Natural killer cell treated with Interleukin-12 subunit alpha and Interleukin-12 subunit beta and Interleukin-15 and Interleukin-18, amount 100 ng/mL, for 72 hours (primary cell): Measurements from ENCODE around the gene INO80E. TPM values are rescaled to one million over a fixed set of nuclear protein-coding genes. Genes with fewer than 3 reads are reported as not detected.

Source experiments
- ATAC-seq, 2 donors: fragments of 150-1000 bp; cut with Tn5 transposase in 1 of 2; sonication (Bioruptor Pico), chemical (Tn5 transposase) in 1 of 2; 2 replicates each; pipeline ENCODE4 v1.10.0; 2021
- DNase-seq: peaks from one replicate; pipeline ENCODE4 v3.0.0; 2022; ENCODE audit warnings: low spot score
- H3K27ac Mint-ChIP-seq, 2 donors: 1 replicate in 1 of 2; 2 replicates in 1 of 2; pipeline ENCODE4 v1.8.0; 2022; ENCODE audit warnings: mixed read lengths in 2 of 2, mild to moderate bottlenecking in 1 of 2, moderate library complexity in 1 of 2
- H3K27me3 Mint-ChIP-seq, 2 donors: 1 replicate in 1 of 2; 2 replicates in 1 of 2; pipeline ENCODE4 v1.8.0; 2022; ENCODE audit warnings: mixed read lengths in 2 of 2
- H3K36me3 Mint-ChIP-seq: one replicate; pipeline ENCODE4 v1.8.0; 2022; ENCODE audit warnings: mixed read lengths
- H3K4me1 Mint-ChIP-seq, 2 donors: 1 replicate in 1 of 2; 2 replicates in 1 of 2; pipeline ENCODE4 v1.8.0; 2022; ENCODE audit warnings: low read depth in 2 of 2, mixed read lengths in 2 of 2, mild to moderate bottlenecking in 1 of 2
- H3K4me3 Mint-ChIP-seq: one replicate; pipeline ENCODE4 v1.8.0; 2022; ENCODE audit warnings: mixed read lengths
- H3K9me3 Mint-ChIP-seq: 2 replicates; pipeline ENCODE4 v1.8.0; 2022; ENCODE audit warnings: mixed read lengths
- total RNA-seq, 2 donors: library from RNA; stranded (reverse); gene quantifications; one replicate each; pipeline ENCODE4 v1.2.3, GENCODE V29; 2022

The INO80E gene
- total RNA-seq, 2 donors from 2014 or later: 101 to 133 TPM

DNA sequence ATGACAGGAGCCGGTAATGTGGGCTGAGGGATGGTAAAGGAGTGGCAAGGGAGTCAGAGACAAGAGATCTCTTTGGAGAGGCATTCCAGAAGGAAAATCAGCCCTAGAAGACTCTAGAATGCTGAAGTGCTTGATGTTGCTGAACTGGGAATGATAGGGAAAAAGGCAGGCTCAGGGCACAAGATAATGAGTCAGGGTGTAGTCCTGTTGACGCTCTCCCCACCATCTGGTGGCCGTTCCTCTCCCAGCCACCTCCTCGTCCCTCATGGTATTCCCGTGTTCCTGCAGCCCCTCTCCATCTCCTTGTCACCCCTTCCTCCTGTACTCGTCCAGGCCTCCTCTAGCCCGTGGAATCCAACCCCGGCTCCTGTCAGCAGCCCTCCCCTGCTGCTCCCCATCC lies 58.4 kb downstream of the INO80E start:
- H3K9me3 Mint-ChIP-seq: no peaks in the 10 kb centered on the region
- peaks cover 13 to 25% of the 10 kb centered on the region in 2 donors for H3K4me1 Mint-ChIP-seq
- DNase-seq (no peak), ATAC-seq (no peak)
- H3K27me3 Mint-ChIP-seq: no peaks in the 10 kb centered on the region
- H3K36me3 Mint-ChIP-seq: no peaks in the 10 kb centered on the region
- H3K27ac Mint-ChIP-seq: no peak overlapping the region
- peak overlapping the region; percentile 32 for H3K4me3 Mint-ChIP-seq

DNA sequence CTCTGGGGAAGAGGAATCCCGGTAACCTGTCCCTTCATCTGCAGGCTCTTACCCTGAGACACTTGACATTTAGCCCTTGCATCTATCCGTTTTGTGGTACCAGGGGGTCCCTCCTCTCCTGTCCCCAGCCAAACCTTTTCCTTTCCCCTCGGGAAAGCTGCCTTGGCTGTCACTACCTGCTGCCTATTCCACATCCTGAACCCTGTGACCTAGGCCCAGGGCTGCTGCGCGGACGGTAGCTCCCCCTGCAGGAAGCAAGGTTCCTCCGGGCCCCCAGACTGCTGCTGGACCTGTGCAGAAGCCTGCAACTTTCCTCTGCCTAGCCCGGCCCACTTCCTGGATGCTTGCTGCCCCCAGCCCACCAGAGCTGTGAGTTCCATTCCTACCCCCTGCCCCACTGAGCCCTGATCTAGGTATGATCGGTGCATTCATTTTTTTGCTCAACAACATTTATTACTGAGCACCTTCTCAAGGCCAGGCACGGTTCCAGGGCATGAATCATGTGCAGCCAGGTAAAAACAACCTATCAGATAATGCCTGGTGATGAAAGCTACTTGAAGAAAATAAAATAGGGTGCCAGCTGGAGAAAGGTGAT lies 59.0 kb downstream of the INO80E start:
- Mint-ChIP-seq H3K36me3 (no peaks in the 10 kb centered on the region), H3K4me1 (peaks cover 13 to 25% of the 10 kb centered on the region in 2 donors), H3K9me3 (no peaks in the 10 kb centered on the region), H3K4me3 (peak overlapping the region; percentile 32), H3K27ac (peak overlapping the region in 1 of 2 donors; percentile 74), H3K27me3 (no peaks in the 10 kb centered on the region)
- DNase-seq (no peak), ATAC-seq (peak; percentile 55 to 65)

Other genes starting within 250 kb of the INO80E start
- gene ZG16, start 218.0 kb upstream of the INO80E start, total RNA-seq: not detected
- 100 to 1,000 TPM in 1 of 2 donors, 10 to 100 TPM in 1; 63.4 to 174 TPM for gene KIF22, start 205.5 kb upstream of the INO80E start, total RNA-seq
- gene MAZ, start 189.7 kb upstream of the INO80E start, total RNA-seq: 100 to 1,000 TPM; 241 to 424 TPM
- 1 to 10 TPM in 1 of 2 donors, under 1 TPM in 1; 0.98 to 2.8 TPM for gene PRRT2, start 184.0 kb upstream of the INO80E start, total RNA-seq
- 10 to 100 TPM; 20.5 to 36.1 TPM for gene PAGR1, start 180.1 kb upstream of the INO80E start, total RNA-seq
- 100 to 1,000 TPM in 1 of 2 donors, 10 to 100 TPM in 1; 86.1 to 180 TPM for gene MVP, start 175.8 kb upstream of the INO80E start, total RNA-seq
- 10 to 100 TPM; 60.1 to 62.9 TPM for gene CDIPT, start 133.0 kb upstream of the INO80E start, total RNA-seq
- not detected for gene SEZ6L2, start 96.7 kb upstream of the INO80E start, total RNA-seq
- 1 to 10 TPM in 1 of 2 donors, not detected in 1; 1.3 TPM for gene ASPHD1, start 95.8 kb upstream of the INO80E start, total RNA-seq
- gene KCTD13, start 70.0 kb upstream of the INO80E start, total RNA-seq: 10 to 100 TPM; 53.6 to 92.7 TPM
- 10 to 100 TPM; 44.3 to 51.6 TPM for gene TMEM219, start 34.2 kb upstream of the INO80E start, total RNA-seq
- gene TAOK2, start 22.4 kb upstream of the INO80E start, total RNA-seq: 10 to 100 TPM; 39.6 to 66.8 TPM
- gene HIRIP3, start 624 bp upstream of the INO80E start, total RNA-seq: 10 to 100 TPM; 30.0 to 40.8 TPM
- not detected for gene DOC2A, start 14.8 kb downstream of the INO80E start, total RNA-seq
- gene C16orf92, start 27.0 kb downstream of the INO80E start, total RNA-seq: not detected
- gene TLCD3B, start 35.0 kb downstream of the INO80E start, total RNA-seq: 1 to 10 TPM; 1.4 to 5.3 TPM
- 1,000 to 10,000 TPM; 1,789 to 1,983 TPM for gene ALDOA, start 69.5 kb downstream of the INO80E start, total RNA-seq
- gene PPP4C, start 79.8 kb downstream of the INO80E start, total RNA-seq: 100 to 1,000 TPM; 144 to 148 TPM
- gene TBX6, start 95.7 kb downstream of the INO80E start, total RNA-seq: under 1 TPM; 0.29 to 0.78 TPM
- 10 to 100 TPM; 21.1 to 25.8 TPM for gene YPEL3, start 100.0 kb downstream of the INO80E start, total RNA-seq
- gene GDPD3, start 117.3 kb downstream of the INO80E start, total RNA-seq: 1 to 10 TPM; 1.6 to 5.6 TPM
- 10 to 100 TPM; 34.3 to 35.9 TPM for gene MAPK3, start 127.0 kb downstream of the INO80E start, total RNA-seq
- gene CORO1A, start 187.4 kb downstream of the INO80E start, total RNA-seq: 1,000 to 10,000 TPM in 1 of 2 donors, 100 to 1,000 TPM in 1; 987 to 1,615 TPM
- gene BOLA2B, start 197.4 kb downstream of the INO80E start, total RNA-seq: 100 to 1,000 TPM; 206 to 410 TPM
- gene SLX1A, start 197.6 kb downstream of the INO80E start, total RNA-seq: 100 to 1,000 TPM in 1 of 2 donors, 10 to 100 TPM in 1; 48.6 to 169 TPM
- 10 to 100 TPM; 19.1 to 46.7 TPM for gene SULT1A3, start 203.0 kb downstream of the INO80E start, total RNA-seq